ENCODE data around the gene UBE3A.
"Not testable (repeated sequence)": the region's sequence is repeated elsewhere in the genome, so short reads cannot be mapped to it uniquely, and the experiment has no call there.

Gene UBE3A

GRCh38 chr15:25437777-25438600, 835 bp downstream of the UBE3A start:
- no peak for DNase-seq (ENCODE audit: low read depth, low spot score)

GRCh38 chr15:25436707-25437106, 2.1 kb downstream of the UBE3A start:
- no peak for DNase-seq (ENCODE audit: low read depth, low spot score)

- no peak for DNase-seq (ENCODE audit: low read depth, low spot score)
Observed at GRCh38 chr15:25435474-25436243, 3.2 kb downstream of the UBE3A start.

GRCh38 chr15:25433118-25433865, 5.5 kb downstream of the UBE3A start:
- DNase-seq (ENCODE audit: low read depth, low spot score) = no peak

GRCh38 chr15:25431836-25432561, 6.8 kb downstream of the UBE3A start:
- DNase-seq (ENCODE audit: low read depth, low spot score) = no peak

GRCh38 chr15:25427861-25428260, 11.0 kb downstream of the UBE3A start:
- no peak for DNase-seq (ENCODE audit: low read depth, low spot score)

GRCh38 chr15:25426896-25427610, 11.8 kb downstream of the UBE3A start:
- no peak for DNase-seq (ENCODE audit: low read depth, low spot score)

GRCh38 chr15:25424073-25424472, 14.8 kb downstream of the UBE3A start:
- no peak for DNase-seq (ENCODE audit: low read depth, low spot score)

GRCh38 chr15:25422021-25422420, 16.8 kb downstream of the UBE3A start:
- DNase-seq (ENCODE audit: low read depth, low spot score) = no peak

GRCh38 chr15:25418202-25418601, 20.6 kb downstream of the UBE3A start:
- no peak for DNase-seq (ENCODE audit: low read depth, low spot score)

- no peak for DNase-seq (ENCODE audit: low read depth, low spot score)
Observed at GRCh38 chr15:25417604-25418003, 21.2 kb downstream of the UBE3A start.

GRCh38 chr15:25416693-25417092, 22.1 kb downstream of the UBE3A start:
- DNase-seq (ENCODE audit: low read depth, low spot score) = no peak

GRCh38 chr15:25415707-25416106, 23.1 kb downstream of the UBE3A start:
- DNase-seq (ENCODE audit: low read depth, low spot score) = no peak

- no peak for DNase-seq (ENCODE audit: low read depth, low spot score)
Observed at GRCh38 chr15:25415217-25415616, 23.6 kb downstream of the UBE3A start.

- no peak for DNase-seq (ENCODE audit: low read depth, low spot score)
Observed at GRCh38 chr15:25410649-25411048, 28.2 kb downstream of the UBE3A start.

- DNase-seq (ENCODE audit: low read depth, low spot score) = not testable (repeated sequence)
Observed at GRCh38 chr15:25409731-25410130, 29.1 kb downstream of the UBE3A start.

- DNase-seq (ENCODE audit: low read depth, low spot score) = no peak
Observed at GRCh38 chr15:25408929-25409328, 29.9 kb downstream of the UBE3A start.

- no peak for DNase-seq (ENCODE audit: low read depth, low spot score)
Observed at GRCh38 chr15:25408428-25408827, 30.4 kb downstream of the UBE3A start.

- no peak for DNase-seq (ENCODE audit: low read depth, low spot score)
Observed at GRCh38 chr15:25407950-25408349, 30.9 kb downstream of the UBE3A start.

- no peak for DNase-seq (ENCODE audit: low read depth, low spot score)
Observed at GRCh38 chr15:25406846-25407245, 32.0 kb downstream of the UBE3A start.

GRCh38 chr15:25406261-25406660, 32.6 kb downstream of the UBE3A start:
- DNase-seq (ENCODE audit: low read depth, low spot score) = no peak
